Hematopoietic multipotent progenitor cell treated with erythropoietin and hydrocortisone succinate and interleukin-3 and kit ligand, for 8 days (in vitro differentiated cells): Measurements from ENCODE around the gene SLC6A5.
A peak's percentile ranks its signal among the peaks of the same experiment; 100 is the strongest.

Experiments used
- DNase-seq: peaks from one replicate; pipeline ENCODE4 v3.0.0-alpha.2; 2015

The SLC6A5 gene

GRCh38 chr11:20597154-20597679 lies 2.2 kb upstream of the SLC6A5 start:
- DNase-seq = no peak

GRCh38 chr11:20597680-20598484 lies 1.5 kb upstream of the SLC6A5 start:
- DNase-seq = no peak

GRCh38 chr11:20598492-20598891 lies 916 bp upstream of the SLC6A5 start:
- no peak for DNase-seq

- DNase-seq = no peak
Observed at GRCh38 chr11:20600020-20600346, 575 bp downstream of the SLC6A5 start.

GRCh38 chr11:20600551-20600950 lies 1.1 kb downstream of the SLC6A5 start:
- no peak for DNase-seq

DNA sequence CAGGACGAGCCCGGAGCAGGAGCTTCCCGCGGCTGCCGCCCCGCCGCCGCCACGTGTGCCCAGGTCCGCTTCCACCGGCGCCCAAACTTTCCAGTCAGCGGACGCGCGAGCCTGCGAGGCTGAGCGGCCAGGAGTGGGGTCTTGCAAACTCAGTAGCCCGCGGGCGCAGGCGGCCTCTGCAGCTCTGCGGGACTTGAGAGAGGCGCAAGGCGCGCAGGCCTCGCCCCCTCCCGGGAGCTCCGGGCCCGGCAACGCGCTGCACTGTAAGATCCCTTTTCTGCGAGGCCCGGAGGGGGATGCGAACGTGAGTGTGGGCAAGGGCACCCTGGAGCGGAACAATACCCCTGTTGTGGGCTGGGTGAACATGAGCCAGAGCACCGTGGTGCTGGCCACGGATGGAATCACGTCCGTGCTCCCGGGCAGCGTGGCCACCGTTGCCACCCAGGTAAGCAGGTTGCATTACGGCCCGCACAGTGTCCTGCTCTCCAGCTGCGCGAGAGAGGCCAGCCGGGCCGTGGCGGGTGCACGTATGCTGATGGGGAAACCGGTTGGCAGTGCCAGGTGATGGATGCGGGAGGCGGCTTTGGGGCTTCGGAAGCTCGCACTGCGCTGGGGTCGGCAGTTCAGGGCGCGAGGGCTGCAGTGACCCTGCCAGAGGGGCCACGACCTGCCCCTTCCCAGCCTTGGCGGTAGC lies 2.0 kb downstream of the SLC6A5 start:
- DNase-seq = no peak

- DNase-seq = no peak
Observed at GRCh38 chr11:20604295-20604803, 4.9 kb downstream of the SLC6A5 start.

DNA sequence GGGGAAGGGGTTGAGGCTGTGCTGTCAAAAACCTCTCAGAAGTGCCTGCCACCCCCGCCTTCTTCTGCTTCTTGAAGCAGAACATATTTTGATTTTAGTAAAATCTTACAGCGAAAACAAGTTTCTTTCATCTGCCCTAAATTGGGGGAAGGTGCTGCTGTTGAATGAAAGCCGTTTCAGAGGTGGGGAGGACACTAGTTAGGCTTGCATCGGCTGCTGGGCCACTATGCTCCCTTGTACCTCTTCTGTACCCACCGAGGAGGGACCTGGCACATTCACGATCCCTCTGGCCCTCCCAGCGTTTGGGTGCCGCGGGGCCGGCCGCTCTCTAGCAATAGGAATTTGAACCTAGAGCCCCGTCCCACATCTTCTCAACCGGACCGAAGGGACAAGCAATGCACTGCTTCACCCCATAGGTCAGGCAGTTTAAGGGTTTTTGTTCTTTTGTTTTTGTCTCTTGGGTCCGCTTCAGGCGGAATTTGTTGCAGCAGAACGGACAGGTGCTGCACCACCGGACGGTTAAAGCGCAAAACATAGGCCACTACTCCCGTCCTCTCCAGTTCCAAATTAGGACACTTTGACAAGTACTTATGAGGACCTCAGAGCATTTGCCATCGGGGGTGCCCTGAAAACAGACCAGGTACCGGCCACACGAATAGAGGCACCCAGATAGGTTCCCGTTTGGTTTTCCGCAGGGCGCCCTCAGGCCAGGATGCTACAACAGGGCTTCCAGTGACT lies 5.6 kb downstream of the SLC6A5 start:
- DNase-seq = no peak

- no peak for DNase-seq
Observed at GRCh38 chr11:20605602-20606091, 6.2 kb downstream of the SLC6A5 start.

DNA sequence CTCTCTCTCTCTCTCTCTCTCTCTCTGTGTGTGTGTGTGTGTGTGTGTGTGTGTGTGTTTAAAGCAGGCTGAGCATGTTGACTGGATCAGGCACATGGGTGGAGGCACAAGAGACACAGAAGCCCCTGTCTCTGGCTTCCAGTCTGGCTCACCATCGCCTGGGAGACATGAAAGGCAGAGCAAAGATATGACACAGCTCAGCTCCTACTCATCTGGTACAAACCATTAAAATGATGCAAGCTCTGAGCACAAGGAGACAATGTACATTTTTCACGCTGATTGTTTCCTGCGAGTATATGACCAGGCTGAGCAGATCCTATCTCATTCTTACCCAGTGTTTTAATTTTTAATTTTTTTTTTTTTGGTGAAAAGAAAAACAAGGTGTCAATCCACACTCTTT lies 9.5 kb downstream of the SLC6A5 start:
- DNase-seq = no peak

DNA sequence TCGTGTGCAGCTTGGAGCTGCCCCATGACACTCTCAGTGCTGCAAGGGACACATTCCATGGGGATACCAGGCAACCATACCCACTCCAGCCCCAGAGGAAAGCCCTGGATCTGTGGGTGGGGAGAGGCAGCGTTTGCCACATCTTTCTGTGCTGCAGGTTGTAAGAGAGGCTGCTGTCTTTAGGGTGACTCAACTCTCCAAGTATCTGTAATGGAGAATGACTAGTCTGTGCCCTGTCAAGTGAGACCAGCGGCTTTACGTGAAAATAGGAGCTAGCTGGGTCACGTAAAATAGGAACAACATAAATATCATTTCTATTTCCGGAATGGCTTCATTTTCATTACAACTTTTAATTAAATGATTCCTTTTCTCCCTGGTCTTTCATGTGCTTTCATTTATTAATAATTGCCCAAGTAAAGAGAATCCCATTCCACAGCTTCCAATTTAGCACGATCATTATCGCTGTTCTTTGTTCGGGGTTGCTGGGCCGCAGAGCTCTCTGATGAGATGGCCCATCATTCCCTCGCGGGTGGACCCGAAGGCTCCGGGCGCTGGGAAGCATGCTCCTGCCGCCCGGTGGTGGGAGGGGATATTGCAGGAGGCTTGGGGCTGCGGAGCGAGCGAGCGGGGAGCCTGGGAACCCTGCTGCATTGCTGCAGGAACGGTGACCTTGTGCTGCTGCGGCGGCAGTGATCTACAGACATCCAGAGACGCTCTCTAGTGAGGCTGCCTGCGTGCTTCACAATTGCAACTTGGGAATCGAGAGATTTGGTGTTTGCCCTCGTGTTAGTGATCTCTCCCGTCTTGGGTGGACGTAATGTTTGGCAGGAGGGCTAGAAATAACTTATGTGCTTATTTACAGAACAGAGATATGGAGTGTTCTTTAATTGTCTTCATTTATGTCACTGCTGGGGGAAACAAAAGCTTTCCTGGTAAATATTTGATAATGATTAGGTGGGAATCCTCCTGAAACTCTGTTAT lies 10.6 kb downstream of the SLC6A5 start:
- DNase-seq = peak; percentile 74

- no peak for DNase-seq
Observed at GRCh38 chr11:20610825-20611224, 11.4 kb downstream of the SLC6A5 start.

- DNase-seq = no peak
Observed at GRCh38 chr11:20611445-20611844, 12.0 kb downstream of the SLC6A5 start.

GRCh38 chr11:20611892-20612291 lies 12.5 kb downstream of the SLC6A5 start:
- DNase-seq = no peak

DNA sequence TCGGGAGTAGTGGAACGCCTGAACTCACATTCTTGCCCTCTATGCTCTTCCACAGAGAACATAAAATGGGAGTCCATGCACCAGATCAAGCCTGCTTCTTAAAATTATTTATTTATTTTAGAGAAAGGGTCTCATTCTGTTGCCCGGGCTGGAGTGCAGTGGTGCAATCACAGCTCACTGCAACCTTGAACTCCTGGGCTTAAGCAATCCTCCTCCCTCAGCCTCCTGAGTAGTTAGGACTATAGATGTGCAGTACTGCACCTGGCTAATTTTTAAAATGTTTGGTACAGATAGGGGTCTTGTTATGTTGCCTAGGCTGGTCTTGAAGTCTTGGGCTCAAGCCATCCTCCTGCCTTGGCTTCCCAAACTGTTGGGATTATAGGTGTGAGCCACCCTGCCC lies 13.0 kb downstream of the SLC6A5 start:
- DNase-seq = no peak

GRCh38 chr11:20616920-20617319 lies 17.5 kb downstream of the SLC6A5 start:
- no peak for DNase-seq

DNA sequence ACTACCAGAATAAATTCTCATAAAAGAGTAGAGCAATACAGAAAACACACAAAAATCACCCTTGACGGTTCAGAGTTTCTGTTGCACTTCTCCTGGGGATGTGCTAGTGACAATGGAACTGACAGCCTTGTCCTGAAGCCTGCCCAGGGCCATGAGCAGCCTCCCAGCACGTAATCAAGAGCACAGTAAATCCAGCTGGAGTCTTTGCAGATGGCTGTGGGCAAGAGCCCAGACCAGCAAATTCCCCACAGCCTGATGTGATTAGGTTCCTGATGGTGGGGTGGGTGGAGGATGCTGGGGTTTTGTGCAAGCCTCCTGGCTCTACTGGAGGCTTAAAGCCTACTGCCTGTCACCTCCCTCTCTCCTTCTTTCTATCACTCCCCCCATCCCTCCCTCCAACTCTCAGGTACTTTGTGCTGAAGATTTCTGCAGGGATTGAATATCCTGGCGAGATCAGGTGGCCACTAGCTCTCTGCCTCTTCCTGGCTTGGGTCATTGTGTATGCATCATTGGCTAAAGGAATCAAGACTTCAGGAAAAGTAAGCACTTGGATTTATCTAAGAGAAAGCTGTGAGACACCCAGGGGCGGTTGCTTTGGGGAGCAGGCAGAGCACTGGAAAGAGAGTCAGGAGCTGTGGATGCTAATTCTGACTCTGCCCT lies 18.1 kb downstream of the SLC6A5 start:
- DNase-seq = no peak

GRCh38 chr11:20618083-20618482 lies 18.7 kb downstream of the SLC6A5 start:
- DNase-seq = no peak

GRCh38 chr11:20620988-20621387 lies 21.6 kb downstream of the SLC6A5 start:
- DNase-seq = no peak

GRCh38 chr11:20621679-20622078 lies 22.3 kb downstream of the SLC6A5 start:
- DNase-seq = no peak

GRCh38 chr11:20623252-20623651 lies 23.8 kb downstream of the SLC6A5 start:
- DNase-seq = no peak
